Right cardiac atrium (tissue), 5 donors: ENCODE results near the gene CPEB3. TPM values are rescaled to one million over a fixed set of nuclear protein-coding genes. Genes with fewer than 3 reads are reported as not detected.
"Not testable (repeated sequence)": the region's sequence is repeated elsewhere in the genome, so short reads cannot be mapped to it uniquely, and the experiment has no call there.

Experiments used
- ATAC-seq, 2 donors: fragments of 200-7000 bp; cut with Tn5 transposase; one replicate each; pipeline versions ENCODE4 v1.8.0 to v1.9.1; 2020; ENCODE audit warnings: moderate library complexity in 2 of 2, mild to moderate bottlenecking in 1 of 2
- DNase-seq, 3 donors: peaks; one replicate each; pipeline ENCODE4 v3.0.0-alpha.2; 2020
- H3K27ac ChIP-seq: one replicate; pipeline ENCODE4 v1.5.1; 2013; ENCODE audit warnings: mild to moderate bottlenecking, low read length, control low read depth, moderate library complexity
- H3K27me3 ChIP-seq: one replicate; pipeline ENCODE4 v1.6.1; 2013; ENCODE audit not compliant: control insufficient read depth, insufficient read depth
- H3K4me1 ChIP-seq: one replicate; pipeline ENCODE4 v1.6.1; 2013; ENCODE audit warnings: low read length; ENCODE audit not compliant: control insufficient read depth, insufficient read depth
- H3K4me3 ChIP-seq: one replicate; pipeline ENCODE4 v1.5.1; 2013; ENCODE audit warnings: low read length, control low read depth
- H3K9me3 ChIP-seq: one replicate; pipeline ENCODE4 v1.6.1; 2013; ENCODE audit warnings: low read length; ENCODE audit not compliant: control insufficient read depth
- WGBS: extraction: QIAGEN DNeasy Blood & Tissue Kit; methylation state at CpG from one replicate; pipeline ENCODE4 v1.1.7; 2013; 5-methylcytosine and 5-hydroxymethylcytosine counted together
- intact Hi-C, 4 donors: fragments of 100-400 bp; cut with DNase I; formaldehyde crosslinking; loops; one replicate each; pipeline versions ENCODE4 v1.11.0 to v1.14.0; 2022 to 2023
- polyA plus RNA-seq: library from polyadenylated mRNA; stranded (reverse); fragments of 200-250 nt; gene quantifications from one replicate; pipeline ENCODE4 v1.2.3, GENCODE V29; 2013
- total RNA-seq, 4 donors: library from RNA; stranded (reverse); fragmentation: NEBNext Ultra II Directional; extraction: Animal tissue kit (Norgen Biotek cat#: 25700); gene quantifications; one replicate each; pipeline ENCODE4 v1.2.1, GENCODE V29; 2021
- donor health status: healthy with polysubstance abuse.
- donor health status: DM: no; HTN: yes; CAD: no.
- donor health status: DM: no; HTN: no; CAD: no.
- donor health status: DM: no; HTN: yes; CAD: no; lungs with severe emphysema.
- donor health status: DM: yes; HTN: yes; CAD: no.

Gene CPEB3
- total and polyA plus RNA-seq, 5 donors: 4.6 to 14.3 (median 11.6) TPM

DNA sequence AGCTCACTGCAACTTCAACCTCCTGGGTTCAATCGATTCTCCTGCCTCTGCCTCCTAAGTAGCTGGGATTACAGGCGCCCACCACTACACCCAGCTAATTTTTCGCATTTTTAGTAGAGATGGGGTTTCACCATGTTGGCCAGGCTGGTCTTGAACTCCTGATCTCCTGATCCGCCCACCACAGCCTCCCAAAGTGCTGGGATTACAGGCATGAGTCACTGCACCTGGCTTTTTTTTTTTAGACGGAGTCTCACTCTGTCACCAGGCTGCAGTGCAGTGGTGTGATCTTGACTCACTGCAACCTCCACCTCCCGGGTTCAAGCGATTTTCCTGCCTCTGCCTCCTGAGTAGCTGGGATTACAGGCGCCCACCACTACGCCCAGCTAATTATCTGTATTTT is 75.7 kb downstream of the CPEB3 start:
- H3K27ac ChIP-seq, intact Hi-C loops, DNase-seq, H3K27me3 ChIP-seq, ATAC-seq, H3K4me1 ChIP-seq, H3K4me3 ChIP-seq, H3K9me3 ChIP-seq: not testable (repeated sequence)
- whole genome bisulfite sequencing: 97% methylated on average over 9 of the region's 9 CpGs

DNA sequence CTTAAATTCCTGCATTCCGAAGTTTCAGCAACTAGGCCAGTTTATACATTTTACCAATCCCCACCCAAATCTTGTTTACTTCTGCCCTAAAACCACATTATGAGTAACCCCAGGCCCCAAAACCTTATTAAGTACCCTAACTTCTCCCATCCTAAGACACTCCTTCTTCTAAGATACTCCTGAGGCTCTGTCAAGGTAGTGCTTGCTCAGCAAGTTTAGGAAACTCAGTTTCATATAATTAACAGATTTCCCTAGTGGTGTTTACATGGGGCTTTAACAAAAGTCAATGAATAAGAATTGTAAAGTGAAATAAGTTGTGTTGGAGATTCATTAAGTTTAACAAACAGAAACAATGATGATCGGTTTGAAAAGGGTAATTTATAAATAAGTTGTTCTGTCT is 77.8 kb downstream of the CPEB3 start:
- H3K27ac ChIP-seq: no peak overlapping the region
- WGBS: 96% methylated on average over 2 of the region's 2 CpGs

DNA sequence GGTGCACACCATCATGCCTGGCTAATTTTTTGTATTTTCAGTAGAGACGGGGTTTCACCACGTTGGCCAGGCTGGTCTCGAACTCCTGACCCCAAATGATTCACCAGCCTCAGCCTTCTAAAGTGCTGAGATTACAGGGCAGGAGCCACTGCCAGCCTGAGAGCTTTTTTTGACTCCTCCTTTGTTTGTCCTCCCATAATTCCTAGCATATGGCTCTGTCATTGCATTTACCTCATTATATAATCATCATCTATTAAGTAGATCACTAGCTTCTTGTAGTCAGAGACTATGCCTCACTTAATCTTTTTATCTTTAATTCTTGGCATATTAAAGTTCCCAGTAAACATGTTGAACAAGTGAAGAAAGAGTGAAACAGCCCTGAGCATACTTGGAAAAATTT is 82.1 kb downstream of the CPEB3 start:
- WGBS: 61% methylated on average over 3 of the region's 3 CpGs
- ATAC-seq (no peak), DNase-seq (no peak)
- H3K4me1 ChIP-seq: peaks cover 1% of the 10 kb centered on the region
- no peaks in the 10 kb centered on the region for H3K9me3 ChIP-seq
- no peak overlapping the region for H3K27ac ChIP-seq
- H3K27me3 ChIP-seq: no peaks in the 10 kb centered on the region
- intact Hi-C loops: no loop called here
- no peak overlapping the region for H3K4me3 ChIP-seq

More for the DNA sequence above, 77.8 kb downstream of the CPEB3 start:
- ATAC-seq (no peak), DNase-seq (no peak)
- Histone ChIP-seq H3K9me3 (no peaks in the 10 kb centered on the region), H3K4me1 (no peaks in the 10 kb centered on the region), H3K4me3 (no peak overlapping the region), H3K27me3 (no peaks in the 10 kb centered on the region)
- intact Hi-C loops: no loop called here

DNA sequence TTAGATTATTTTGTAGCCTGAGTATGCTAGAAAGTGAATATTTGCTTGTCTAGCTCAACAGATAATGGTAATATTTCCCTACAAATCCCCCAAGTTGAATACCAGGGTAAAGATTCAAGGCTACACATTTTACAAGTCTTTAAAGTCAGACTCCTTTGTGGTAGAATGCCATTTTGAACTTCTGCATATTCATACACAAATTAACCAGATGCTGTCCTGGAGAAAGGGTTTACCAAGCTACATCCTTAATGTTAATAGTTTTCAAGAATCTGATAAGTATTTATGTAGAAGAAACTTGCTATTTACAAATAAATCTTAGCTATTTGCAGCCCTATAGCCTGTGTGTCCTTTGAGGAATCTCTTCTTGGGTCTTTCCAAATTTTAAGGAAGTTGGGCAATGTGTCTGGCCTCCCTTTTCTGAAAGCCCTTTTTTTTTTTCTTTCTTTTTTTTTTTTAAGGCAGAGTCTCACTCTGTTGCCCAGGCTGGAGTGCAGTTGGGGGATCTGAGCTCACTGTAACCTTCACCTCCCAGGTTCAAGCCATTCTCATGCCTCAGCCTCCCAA is 82.6 kb downstream of the CPEB3 start:
- Histone ChIP-seq H3K27me3 (no peaks in the 10 kb centered on the region), H3K4me1 (peaks cover 1% of the 10 kb centered on the region), H3K4me3 (no peak overlapping the region), H3K9me3 (no peaks in the 10 kb centered on the region), H3K27ac (no peak overlapping the region)
- no peak for DNase-seq
- ATAC-seq: no peak
- intact Hi-C loops: no loop called here

DNA sequence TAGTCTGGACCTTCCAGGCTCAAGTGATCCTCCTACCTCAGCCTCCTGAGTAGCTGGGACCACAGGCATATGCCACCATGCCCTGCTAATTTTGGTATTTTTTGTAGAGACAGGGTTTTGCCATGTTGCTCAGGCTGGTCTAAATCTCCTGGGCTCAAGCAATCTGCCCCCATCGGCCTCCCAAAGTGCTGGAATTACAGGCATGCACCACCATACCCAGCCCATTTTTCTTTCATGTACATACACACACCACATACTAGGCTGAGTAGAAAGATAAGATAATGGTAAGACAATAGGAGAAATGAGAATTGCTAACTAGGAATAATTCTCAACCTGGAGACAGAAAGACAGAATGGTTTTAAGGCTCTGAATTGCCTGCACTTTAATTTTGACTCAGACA is 83.8 kb downstream of the CPEB3 start:
- H3K9me3 ChIP-seq: no peaks in the 10 kb centered on the region
- intact Hi-C loops: no loop called here
- no peaks in the 10 kb centered on the region for H3K27me3 ChIP-seq
- H3K4me1 ChIP-seq: peaks cover 1% of the 10 kb centered on the region
- DNase-seq: no peak
- H3K27ac ChIP-seq: no peak overlapping the region
- no peak for ATAC-seq
- 82% methylated on average over 1 of the region's 1 CpG for WGBS
- no peak overlapping the region for H3K4me3 ChIP-seq

DNA sequence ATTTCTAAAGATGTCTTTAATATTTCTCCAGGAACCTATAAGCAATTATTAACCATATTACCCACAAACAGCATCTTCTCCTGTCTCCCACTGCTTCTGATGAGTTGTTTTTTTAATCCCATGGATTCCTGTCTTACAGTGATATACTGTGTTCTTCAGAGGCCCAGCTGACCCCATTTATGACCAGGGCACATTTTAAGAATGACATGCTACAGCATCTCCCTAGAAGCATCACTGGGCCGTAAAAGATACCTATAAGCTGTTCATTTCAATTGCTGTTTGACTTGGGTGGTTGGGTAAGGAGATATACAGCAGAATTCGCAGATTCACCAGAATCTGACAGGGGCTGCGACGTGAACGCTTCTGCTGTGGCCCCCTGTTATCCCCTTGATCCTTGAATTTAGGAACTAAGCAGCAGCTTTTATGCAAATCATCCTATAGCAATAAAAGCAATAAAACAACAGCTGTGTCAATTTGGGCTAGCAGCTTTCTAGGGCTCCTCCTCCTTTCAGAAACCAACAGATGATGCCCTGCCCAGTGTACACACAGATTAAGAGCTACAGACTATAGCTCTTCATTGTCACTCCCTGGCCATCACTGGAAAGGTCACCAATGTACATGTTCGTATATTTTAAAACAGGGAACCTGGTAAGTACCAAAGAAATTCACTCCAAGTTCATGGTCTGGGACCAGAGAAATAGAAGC is 86.8 kb downstream of the CPEB3 start:
- DNase-seq (no peak), ATAC-seq (no peak)
- H3K4me1 ChIP-seq: peaks cover 1% of the 10 kb centered on the region
- 94% methylated on average over 6 of the region's 6 CpGs for WGBS
- H3K9me3 ChIP-seq: no peaks in the 10 kb centered on the region
- intact Hi-C loops: no loop called here
- H3K27ac ChIP-seq: no peak overlapping the region
- no peak overlapping the region for H3K4me3 ChIP-seq
- no peaks in the 10 kb centered on the region for H3K27me3 ChIP-seq

DNA sequence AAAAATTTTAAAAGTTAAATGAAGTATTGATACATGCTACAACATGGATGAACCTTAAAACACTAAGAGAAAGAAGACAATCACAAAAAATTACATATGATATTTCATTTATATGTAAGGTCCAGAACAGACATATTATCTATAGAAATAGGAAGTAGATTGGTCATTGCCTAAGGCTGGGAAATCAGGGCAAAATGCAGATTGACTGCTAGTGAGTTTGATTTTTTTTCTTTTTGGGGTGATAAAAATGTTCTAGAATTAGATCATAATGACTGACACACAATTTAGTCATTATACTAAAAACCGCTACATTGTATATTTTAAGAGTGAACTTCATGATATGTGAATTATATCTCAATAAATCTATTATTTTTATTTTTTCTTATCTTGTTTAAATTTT is 88.3 kb downstream of the CPEB3 start:
- no peak overlapping the region for H3K4me3 ChIP-seq
- ATAC-seq: no peak
- H3K27ac ChIP-seq: no peak overlapping the region
- H3K4me1 ChIP-seq: peaks cover 4% of the 10 kb centered on the region
- intact Hi-C loops: no loop called here
- H3K9me3 ChIP-seq: no peaks in the 10 kb centered on the region
- DNase-seq: no peak
- H3K27me3 ChIP-seq: no peaks in the 10 kb centered on the region
- 0% methylated on average over 1 of the region's 1 CpG for WGBS

DNA sequence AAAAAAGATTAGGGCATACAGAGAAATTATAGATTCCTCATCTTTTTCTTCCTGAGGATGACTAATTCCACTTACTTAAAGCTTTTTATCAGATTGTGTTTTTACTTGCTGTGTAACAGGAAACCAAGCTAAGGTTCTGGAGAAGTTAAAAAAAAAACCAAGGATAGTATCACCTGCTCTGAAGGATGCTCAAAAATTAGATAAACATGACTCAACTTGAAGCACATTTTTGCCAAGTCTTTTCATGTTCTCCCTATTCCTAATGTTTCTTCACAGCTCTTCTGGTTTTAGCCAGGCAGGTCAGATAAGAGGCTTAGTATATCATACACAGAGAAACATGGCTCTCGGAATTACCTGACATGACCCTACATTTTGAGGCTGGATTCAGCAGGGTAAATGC is 90.3 kb downstream of the CPEB3 start:
- no peaks in the 10 kb centered on the region for H3K9me3 ChIP-seq
- no peaks in the 10 kb centered on the region for H3K27me3 ChIP-seq
- no peak overlapping the region for H3K4me3 ChIP-seq
- intact Hi-C loops: no loop called here
- no peak for DNase-seq
- H3K27ac ChIP-seq: no peak overlapping the region
- H3K4me1 ChIP-seq: peaks cover 4% of the 10 kb centered on the region
- peak in 1 of 2 donors; percentile 36 for ATAC-seq
- WGBS: 70% methylated on average over 1 of the region's 1 CpG

DNA sequence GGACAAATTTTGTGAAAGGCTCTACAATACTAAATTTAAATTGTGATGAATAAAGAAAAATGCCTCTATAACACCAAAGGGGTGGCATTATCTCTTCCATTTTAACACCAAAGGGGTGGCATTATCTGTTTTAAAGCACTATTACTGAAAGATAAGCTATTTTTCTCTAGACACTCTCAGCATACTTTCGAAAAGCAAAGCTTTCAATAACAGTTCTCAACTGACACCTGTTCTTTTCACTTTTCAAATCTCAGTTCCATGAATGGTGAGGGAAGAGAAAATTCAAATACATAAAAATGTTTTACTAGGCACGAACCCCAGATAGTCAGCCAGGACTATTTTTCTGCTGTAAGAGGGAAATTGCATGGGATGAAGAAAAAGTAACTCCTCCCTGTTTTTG is 103.8 kb downstream of the CPEB3 start:
- intact Hi-C loops: no loop called here
- 76% methylated on average over 2 of the region's 2 CpGs for WGBS
- Histone ChIP-seq H3K27me3 (no peaks in the 10 kb centered on the region), H3K4me1 (no peaks in the 10 kb centered on the region), H3K9me3 (no peaks in the 10 kb centered on the region), H3K4me3 (no peak overlapping the region), H3K27ac (no peak overlapping the region)
- ATAC-seq: no peak
- no peak for DNase-seq

DNA sequence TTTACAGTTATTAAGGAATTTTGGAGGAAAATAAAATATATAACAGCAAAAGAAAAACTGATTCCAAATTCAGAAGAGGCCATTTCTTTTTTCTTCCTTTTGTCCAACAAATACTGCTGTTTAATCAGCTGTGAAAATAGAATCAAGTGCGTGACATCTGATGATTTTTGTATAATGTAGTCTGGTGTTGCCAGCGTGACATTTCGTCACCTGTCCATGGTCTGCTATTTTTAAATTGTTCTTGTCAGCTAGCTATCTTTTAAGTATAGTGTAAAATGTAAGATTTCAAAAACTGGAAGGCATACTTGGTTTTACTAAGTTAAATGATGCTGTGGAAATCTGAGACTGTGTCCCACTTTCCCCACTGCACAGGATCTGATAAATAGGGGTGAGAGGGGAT is 105.9 kb downstream of the CPEB3 start:
- WGBS: 62% methylated on average over 3 of the region's 3 CpGs
- ATAC-seq (no peak), DNase-seq (no peak)
- Histone ChIP-seq H3K27ac (no peak overlapping the region), H3K4me3 (no peak overlapping the region), H3K27me3 (no peaks in the 10 kb centered on the region), H3K4me1 (peaks cover 1% of the 10 kb centered on the region), H3K9me3 (no peaks in the 10 kb centered on the region)
- intact Hi-C loops: no loop called here

DNA sequence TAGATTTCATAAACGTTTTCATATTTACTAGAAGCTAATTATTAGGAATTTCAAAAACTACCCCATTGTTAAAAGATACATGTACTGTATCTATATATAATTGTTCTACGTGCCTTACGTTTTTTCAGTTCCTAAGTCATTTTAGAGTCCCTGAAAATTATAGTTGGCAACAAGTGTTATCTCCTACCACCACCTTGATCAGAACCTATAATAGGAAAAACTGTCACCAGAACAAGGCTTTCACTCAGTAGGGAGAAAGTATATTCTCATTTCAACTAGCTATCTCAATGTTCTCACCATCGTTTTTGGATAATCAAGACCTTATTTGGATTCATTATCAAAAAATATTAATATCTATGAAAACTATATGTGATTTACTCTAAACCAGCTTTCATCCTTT is 107.7 kb downstream of the CPEB3 start:
- 89% methylated on average over 4 of the region's 4 CpGs for WGBS
- H3K27ac ChIP-seq: no peak overlapping the region
- peaks cover 1% of the 10 kb centered on the region for H3K4me1 ChIP-seq
- no peak for ATAC-seq
- no peaks in the 10 kb centered on the region for H3K27me3 ChIP-seq
- DNase-seq: no peak
- H3K9me3 ChIP-seq: no peaks in the 10 kb centered on the region
- H3K4me3 ChIP-seq: no peak overlapping the region
- intact Hi-C loops: no loop called here

DNA sequence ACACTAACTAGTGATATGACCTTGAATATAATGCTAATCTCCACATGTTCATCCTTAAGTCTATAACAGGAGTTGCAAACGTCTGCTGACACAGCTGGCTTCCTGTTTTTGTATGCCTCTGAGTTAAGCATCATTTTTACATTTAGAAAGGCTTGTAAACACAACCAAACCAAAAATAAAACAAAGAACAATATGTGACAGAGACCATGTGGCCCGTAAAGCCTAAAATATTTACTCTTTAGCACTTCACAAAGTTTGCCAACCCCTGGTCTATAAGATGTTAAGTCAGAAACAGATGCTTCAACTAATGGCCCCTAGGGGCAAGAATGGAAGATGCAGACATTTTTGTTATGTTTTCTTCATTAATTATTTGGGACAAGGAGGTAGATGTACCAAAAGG is 109.3 kb downstream of the CPEB3 start:
- intact Hi-C loops: no loop called here
- Histone ChIP-seq H3K4me1 (peaks cover 1% of the 10 kb centered on the region), H3K27ac (no peak overlapping the region), H3K27me3 (no peaks in the 10 kb centered on the region), H3K4me3 (no peak overlapping the region), H3K9me3 (no peaks in the 10 kb centered on the region)
- WGBS: 22% methylated on average over 2 of the region's 2 CpGs
- no peak for ATAC-seq
- no peak for DNase-seq
